Renal cortex interstitium (tissue), 11 donors: ENCODE results near the gene ECI2. TPM values are rescaled to one million over a fixed set of nuclear protein-coding genes. Genes with fewer than 3 reads are reported as not detected.

ENCODE experiments used
- DNase-seq, 11 donors: peaks; one replicate each; pipeline ENCODE4 v3.0.0-alpha.2; 2013; ENCODE audit warnings: low read depth in 9 of 11, low spot score in 4 of 11; ENCODE audit errors: extremely low read depth in 1 of 11
- polyA plus RNA-seq, 3 donors: library from polyadenylated mRNA; unstranded; fragments of 120-200 nt; gene quantifications; one replicate each; pipeline ENCODE4 v1.2.1, GENCODE V29; 2013; ENCODE audit not compliant: insufficient read length in 3 of 3

The ECI2 gene
- polyA plus RNA-seq, 3 donors = 87.4 to 115 (median 104) TPM

DNA sequence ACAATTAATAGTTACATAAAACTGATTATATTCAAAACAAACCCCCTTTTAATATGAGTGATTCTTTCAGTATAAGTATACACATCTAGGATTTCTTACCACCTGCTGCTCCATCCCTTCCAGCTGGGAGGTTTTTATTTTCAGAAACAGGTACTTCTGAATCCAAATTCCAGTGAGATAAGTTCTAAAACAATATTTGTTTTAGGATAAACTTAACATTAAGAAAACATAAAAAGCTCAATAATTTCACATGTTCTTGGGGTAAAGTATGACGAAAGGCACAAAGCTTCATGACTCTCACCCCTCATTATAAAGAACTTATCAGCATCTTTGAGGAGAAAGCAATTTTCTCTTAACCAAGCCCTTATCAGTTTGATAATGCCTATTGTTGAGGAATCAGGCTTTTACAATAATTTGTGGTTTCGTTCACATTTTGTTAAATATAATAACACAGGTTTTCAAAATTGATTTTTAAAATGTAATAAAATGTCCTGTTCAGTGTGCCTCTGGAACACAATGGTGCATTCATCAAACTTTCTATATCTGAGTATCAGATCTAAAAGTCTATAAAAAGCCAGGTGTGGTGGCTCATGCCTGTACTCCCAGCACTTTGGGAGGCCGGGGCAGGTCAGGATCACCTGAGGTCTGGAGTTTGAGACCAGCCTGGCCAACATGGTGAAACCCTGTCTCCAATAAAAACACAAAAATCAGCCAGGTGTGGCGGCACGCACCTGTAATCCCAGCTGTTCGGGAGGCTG lies 60.7 kb downstream of the ECI2 start:
- no peak for DNase-seq

DNA sequence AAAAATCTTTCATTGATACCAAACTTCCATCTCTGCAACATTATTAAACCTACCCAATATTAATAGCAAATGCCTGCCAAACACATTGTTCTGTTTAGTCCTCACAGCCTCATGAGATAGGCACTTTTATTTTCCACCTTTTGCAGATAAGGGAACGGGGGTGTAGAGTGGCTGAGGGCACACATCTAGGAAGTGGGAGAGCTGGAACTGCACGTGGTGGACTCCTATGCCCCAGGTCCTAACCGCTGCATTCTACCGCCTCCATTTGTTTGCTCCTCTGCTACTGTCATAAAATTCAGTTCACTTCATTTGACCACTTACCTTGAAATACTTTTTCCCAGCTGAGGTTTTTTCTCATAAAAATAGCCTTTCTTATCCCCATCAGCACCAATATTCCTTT lies 64.0 kb downstream of the ECI2 start:
- DNase-seq = no peak

- no peak for DNase-seq
These were observed 66.2 kb downstream of the ECI2 start for GRCh38 chr6:4069199-4069598.

DNA sequence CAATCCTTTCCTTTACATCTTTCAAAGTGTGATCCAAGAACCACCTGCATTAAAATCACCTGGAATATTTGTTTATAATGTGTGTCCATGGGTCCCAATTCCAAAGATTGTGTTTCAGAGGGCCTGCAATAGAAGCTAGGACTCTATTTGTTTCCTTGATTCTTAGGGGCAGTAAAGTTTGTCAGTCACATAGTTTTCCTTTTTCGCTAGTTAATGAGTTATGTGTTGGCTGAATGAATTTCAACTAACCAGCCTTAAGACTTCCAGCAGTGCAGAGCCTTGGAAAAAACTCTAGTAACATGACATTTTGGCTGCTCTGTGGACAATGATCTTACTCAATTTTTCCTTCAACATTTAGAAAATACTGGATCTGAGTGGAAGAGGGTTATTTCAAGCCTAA lies 67.7 kb downstream of the ECI2 start:
- DNase-seq = no peak

GRCh38 chr6:4066029-4066755 lies 69.2 kb downstream of the ECI2 start:
- no peak for DNase-seq

Other genes starting within 250 kb of the ECI2 start
- gene FAM217A, start 56.4 kb downstream of the ECI2 start, polyA plus RNA-seq = 1 to 10 TPM; 1.5 to 4.0 (median 2.3) TPM